ENCODE results near the gene ELAC2. TPM values are rescaled to one million over a fixed set of nuclear protein-coding genes. Genes with fewer than 3 reads are reported as not detected.

The ELAC2 gene
- total RNA-seq, 4 donors from 2014 or later = 85.7 to 143 (median 87.1) TPM

GRCh38 chr17:13005530-13005929 is 12.3 kb downstream of the ELAC2 start:
- Histone ChIP-seq H3K9me3 (no peaks in the 10 kb centered on the region), H3K27me3 (no peaks in the 10 kb centered on the region), H3K4me3 (no peak overlapping the region), H3K4me1 (no peaks in the 10 kb centered on the region), H3K36me3 (peaks cover 96% of the 10 kb centered on the region), H3K27ac (no peak overlapping the region)
- TF ChIP-seq, protein P1, sequence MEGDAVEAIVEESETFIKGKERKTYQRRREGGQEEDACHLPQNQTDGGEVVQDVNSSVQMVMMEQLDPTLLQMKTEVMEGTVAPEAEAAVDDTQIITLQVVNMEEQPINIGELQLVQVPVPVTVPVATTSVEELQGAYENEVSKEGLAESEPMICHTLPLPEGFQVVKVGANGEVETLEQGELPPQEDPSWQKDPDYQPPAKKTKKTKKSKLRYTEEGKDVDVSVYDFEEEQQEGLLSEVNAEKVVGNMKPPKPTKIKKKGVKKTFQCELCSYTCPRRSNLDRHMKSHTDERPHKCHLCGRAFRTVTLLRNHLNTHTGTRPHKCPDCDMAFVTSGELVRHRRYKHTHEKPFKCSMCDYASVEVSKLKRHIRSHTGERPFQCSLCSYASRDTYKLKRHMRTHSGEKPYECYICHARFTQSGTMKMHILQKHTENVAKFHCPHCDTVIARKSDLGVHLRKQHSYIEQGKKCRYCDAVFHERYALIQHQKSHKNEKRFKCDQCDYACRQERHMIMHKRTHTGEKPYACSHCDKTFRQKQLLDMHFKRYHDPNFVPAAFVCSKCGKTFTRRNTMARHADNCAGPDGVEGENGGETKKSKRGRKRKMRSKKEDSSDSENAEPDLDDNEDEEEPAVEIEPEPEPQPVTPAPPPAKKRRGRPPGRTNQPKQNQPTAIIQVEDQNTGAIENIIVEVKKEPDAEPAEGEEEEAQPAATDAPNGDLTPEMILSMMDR (IDR thresholded peaks at IDR 0.05) = no peak
- TF ChIP-seq POLR2A (IDR thresholded peaks at IDR 0.05) = no peak
- TF ChIP-seq EP300 (IDR thresholded peaks at IDR 0.05) = no peak
- TF ChIP-seq POLR2AphosphoS5 (IDR thresholded peaks at IDR 0.05) = no peak
- WGBS = 92% methylated on average over 6 of the region's 6 CpGs
- DNase-seq (ENCODE audit: low spot score in 2 of 2) = peak in 1 of 2 donors; percentile 20

- WGBS = 90% methylated on average over 4 of the region's 4 CpGs
- peaks cover 96% of the 10 kb centered on the region for H3K36me3 ChIP-seq
- TF ChIP-seq EP300 (IDR thresholded peaks at IDR 0.05) = no peak
- no peak for TF ChIP-seq POLR2AphosphoS5 (IDR thresholded peaks at IDR 0.05)
- TF ChIP-seq, protein P1 (IDR thresholded peaks at IDR 0.05) = no peak
- no peak for TF ChIP-seq POLR2A (IDR thresholded peaks at IDR 0.05)
These were observed 13.5 kb downstream of the ELAC2 start for GRCh38 chr17:13004336-13004735.

GRCh38 chr17:13003927-13004326 is 13.9 kb downstream of the ELAC2 start:
- Histone ChIP-seq H3K27me3 (no peaks in the 10 kb centered on the region), H3K27ac (no peak overlapping the region), H3K9me3 (no peaks in the 10 kb centered on the region), H3K4me3 (no peak overlapping the region), H3K36me3 (peaks cover 98% of the 10 kb centered on the region), H3K4me1 (no peaks in the 10 kb centered on the region)
- TF ChIP-seq POLR2AphosphoS5 (IDR thresholded peaks at IDR 0.05) = no peak
- WGBS = 89% methylated on average over 6 of the region's 6 CpGs
- DNase-seq (ENCODE audit: low spot score in 2 of 2) = no peak

More at GRCh38 chr17:13004336-13004735, 13.5 kb downstream of the ELAC2 start:
- H3K9me3 ChIP-seq = no peaks in the 10 kb centered on the region
- no peak overlapping the region for H3K27ac ChIP-seq
- no peaks in the 10 kb centered on the region for H3K27me3 ChIP-seq
- no peak overlapping the region for H3K4me3 ChIP-seq
- H3K4me1 ChIP-seq = no peaks in the 10 kb centered on the region
- DNase-seq (ENCODE audit: low spot score in 2 of 2) = no peak

- WGBS = 61% methylated on average over 6 of the region's 9 CpGs
- peaks cover 98% of the 10 kb centered on the region for H3K36me3 ChIP-seq
- no peak for TF ChIP-seq EP300 (IDR thresholded peaks at IDR 0.05)
- TF ChIP-seq, protein P1 (IDR thresholded peaks at IDR 0.05) = peak in 1 of 2 donors; percentile 3
These were observed 14.4 kb downstream of the ELAC2 start for GRCh38 chr17:13003454-13003851.

DNA sequence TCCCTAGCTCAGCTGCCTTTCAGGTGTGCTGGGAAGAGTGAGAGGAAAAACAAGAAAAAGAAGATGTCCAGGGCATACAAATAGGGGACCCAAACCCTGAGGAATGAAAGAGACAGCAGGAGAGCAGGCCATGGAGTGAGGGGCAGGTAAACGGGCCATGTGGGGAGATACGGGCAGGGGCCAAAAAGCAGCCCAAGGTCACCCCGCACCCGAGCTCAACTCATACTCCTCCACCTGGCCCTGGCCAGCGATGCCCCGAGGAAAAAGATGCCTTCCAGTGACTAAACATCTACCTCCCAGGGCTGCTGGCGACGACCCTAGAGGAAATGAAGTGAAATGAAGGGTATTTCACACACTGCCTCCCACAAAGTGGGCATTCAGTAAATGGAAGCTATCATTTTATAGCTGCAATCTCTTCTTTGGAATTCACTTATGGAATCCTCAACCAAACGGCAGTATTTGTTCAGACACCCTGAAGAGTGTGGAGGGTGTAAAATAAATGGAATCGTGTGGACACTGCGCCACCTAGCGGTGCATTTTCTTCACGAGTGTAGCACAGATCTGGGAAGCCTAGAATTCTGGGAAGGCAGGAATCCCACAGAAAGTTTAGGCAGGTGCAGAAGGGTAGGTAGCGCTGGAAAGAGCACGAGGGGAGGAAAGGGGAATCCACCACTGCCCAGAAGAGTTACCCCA is 14.9 kb downstream of the ELAC2 start:
- Histone ChIP-seq H3K9me3 (no peaks in the 10 kb centered on the region), H3K27ac (no peak overlapping the region), H3K4me1 (no peaks in the 10 kb centered on the region), H3K27me3 (no peaks in the 10 kb centered on the region), H3K36me3 (peaks cover 98% of the 10 kb centered on the region), H3K4me3 (no peak overlapping the region)
- TF ChIP-seq, protein P1 (IDR thresholded peaks at IDR 0.05) = peak; percentile 60 to 73
- TF ChIP-seq POLR2A (IDR thresholded peaks at IDR 0.05) = no peak
- 48% methylated on average over 15 of the region's 15 CpGs for WGBS
- peak in 1 of 2 donors; percentile 83 for DNase-seq (ENCODE audit: low spot score in 2 of 2)

More at GRCh38 chr17:13003454-13003851, 14.4 kb downstream of the ELAC2 start:
- peak in 1 of 2 donors; percentile 58 for DNase-seq (ENCODE audit: low spot score in 2 of 2)
- no peaks in the 10 kb centered on the region for H3K9me3 ChIP-seq
- H3K4me1 ChIP-seq = no peaks in the 10 kb centered on the region
- H3K27ac ChIP-seq = no peak overlapping the region
- no peaks in the 10 kb centered on the region for H3K27me3 ChIP-seq
- H3K4me3 ChIP-seq = no peak overlapping the region
